CD4-positive, alpha-beta T cell treated with Interleukin-2 at 100 ng/mL for 4 hours (primary cell): ENCODE results near the gene CRPPA.

ENCODE experiments used
- DNase-seq: peaks from one replicate; pipeline ENCODE4 v3.0.0-alpha.2; 2020; ENCODE audit warnings: low spot score

Gene CRPPA

DNA sequence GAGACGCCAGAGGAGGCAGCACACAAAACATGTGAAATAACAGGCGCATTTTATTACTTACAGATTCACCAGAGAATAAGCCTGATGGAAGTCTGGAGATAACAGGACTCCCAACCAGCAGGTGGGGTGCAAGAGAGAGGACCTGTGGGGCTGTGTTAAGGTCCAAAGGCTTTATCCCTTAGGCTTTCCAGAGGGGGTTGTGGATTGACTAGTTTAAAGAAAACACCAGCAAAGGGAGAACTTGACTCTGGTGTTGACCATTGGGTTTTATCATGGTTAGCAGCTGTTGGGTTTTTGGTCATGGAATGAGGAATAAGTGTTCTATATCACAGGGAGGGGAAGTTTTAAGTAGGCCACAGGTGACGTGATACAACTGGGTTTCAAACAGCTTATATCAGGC, 1.6 kb upstream of the CRPPA start:
- DNase-seq: no peak

DNA sequence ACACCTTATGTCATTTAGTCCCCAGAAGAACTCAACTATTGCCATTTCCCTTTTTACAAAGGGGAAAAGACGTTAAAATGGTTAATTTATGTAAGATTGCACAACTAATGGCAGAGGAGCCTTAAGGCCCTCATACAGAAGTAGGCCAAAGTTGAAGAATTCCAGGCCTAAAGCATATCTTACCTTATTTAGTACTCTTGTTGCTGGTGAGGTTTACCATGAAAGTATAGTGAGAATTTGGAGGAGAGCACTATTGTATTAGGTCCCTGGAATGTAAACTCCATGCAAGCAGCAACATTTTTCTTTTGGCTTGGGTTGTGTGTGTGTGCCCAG, 731 bp upstream of the CRPPA start:
- no peak for DNase-seq

DNA sequence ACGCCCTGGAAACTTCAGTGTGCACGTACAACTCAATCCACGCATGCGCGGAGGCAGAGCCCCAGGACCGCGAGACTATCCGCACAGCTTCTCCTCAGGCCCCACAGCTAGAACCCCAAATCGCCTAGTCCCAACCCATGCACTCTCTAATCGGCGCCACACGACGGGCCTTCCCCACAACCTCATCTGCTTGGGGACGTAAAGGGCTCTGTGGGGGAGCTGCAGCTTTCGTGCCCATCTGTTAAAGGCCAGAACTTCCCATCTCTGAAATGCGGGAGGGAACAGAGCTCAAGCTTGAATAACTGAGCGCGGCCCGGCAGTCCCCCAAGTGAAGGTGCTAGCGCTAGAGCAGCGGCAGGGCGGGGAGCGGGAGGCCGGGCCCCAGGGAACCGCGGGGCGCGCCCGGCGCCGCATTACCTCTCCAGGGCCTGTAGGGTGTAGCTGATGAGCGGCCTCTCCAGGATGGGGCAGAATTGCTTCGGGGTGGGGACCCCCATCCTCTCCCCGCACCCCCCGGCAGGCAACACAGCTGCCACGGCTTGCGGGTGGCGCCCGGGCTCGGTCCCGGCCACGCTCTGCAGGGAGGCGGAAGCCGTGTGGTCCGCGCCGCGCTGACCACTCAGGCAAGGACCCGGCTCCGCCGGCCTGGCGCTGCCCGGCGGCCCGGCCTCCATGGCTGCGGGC, 547 bp downstream of the CRPPA start:
- DNase-seq: peak; percentile 88

DNA sequence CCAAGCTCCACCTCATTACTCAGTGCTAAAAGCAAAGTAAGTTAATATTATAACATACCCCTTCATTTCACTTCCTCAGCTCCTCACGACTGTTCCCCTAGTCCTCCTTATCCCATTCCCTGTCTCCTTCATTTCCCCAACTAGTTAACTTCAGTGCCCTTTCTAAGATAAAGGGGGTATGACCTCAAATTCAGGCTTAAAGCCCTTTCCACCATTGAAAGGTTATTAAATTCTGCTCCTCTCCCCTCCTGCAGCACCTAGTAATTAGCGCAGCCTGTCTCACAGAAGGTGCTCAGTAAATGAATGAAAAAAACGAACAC, 1.0 kb downstream of the CRPPA start:
- no peak for DNase-seq

DNA sequence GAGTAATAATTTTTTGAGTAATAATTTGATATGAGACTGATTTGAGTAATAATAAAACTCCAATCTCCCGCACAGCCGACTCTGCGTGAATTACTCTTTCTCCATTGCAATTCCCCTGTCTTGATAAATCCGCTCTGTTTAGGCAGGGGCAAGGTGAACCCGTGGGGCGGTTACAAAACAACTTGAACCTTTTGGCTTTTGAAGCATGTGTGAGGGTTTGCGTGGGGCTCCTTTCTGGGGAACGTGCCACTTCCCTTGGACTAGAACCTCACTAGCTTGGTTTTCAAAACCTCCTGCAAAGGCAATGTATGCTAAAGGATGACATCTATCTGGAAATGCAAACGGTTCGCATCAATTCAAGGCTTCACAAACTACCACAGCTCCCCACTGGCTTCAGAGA, 1.5 kb downstream of the CRPPA start:
- DNase-seq: no peak

DNA sequence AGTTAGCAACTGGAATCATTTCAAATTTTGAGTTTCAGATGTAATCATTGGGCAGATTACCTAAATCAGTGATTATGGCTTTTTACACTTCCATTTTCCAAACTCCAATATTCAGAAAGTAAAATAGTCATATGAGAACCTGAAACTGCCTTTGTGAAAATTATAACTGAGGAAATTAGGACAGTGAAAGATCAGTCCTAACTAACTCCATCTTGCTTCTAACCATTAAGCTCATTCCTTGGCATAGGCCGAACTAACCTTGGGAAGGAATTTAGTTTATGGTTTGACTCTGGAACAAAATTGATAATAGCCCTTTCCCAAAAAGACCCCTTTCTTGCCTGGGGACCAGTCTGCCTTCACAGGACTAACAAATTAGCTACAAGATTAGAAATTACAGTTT, 2.2 kb downstream of the CRPPA start:
- DNase-seq: no peak

DNA sequence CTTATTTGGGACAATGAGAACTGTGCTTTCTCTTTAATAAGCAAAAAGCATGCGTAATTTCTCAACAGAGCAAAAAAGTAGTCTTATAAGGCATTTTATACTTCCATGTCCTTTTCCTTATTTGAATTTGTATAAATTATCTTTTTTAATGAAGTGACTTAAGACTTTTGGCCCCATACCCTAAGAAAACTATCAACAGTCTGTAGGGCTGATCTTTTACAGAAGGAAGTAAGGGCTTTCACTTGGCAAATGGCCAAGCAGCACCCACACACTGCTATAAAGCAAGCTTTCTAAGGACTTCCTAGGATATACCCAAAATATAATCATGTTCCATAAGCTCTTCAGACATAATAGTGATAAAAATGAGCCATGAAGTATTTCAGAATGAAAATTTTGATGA, 3.4 kb downstream of the CRPPA start:
- no peak for DNase-seq

DNA sequence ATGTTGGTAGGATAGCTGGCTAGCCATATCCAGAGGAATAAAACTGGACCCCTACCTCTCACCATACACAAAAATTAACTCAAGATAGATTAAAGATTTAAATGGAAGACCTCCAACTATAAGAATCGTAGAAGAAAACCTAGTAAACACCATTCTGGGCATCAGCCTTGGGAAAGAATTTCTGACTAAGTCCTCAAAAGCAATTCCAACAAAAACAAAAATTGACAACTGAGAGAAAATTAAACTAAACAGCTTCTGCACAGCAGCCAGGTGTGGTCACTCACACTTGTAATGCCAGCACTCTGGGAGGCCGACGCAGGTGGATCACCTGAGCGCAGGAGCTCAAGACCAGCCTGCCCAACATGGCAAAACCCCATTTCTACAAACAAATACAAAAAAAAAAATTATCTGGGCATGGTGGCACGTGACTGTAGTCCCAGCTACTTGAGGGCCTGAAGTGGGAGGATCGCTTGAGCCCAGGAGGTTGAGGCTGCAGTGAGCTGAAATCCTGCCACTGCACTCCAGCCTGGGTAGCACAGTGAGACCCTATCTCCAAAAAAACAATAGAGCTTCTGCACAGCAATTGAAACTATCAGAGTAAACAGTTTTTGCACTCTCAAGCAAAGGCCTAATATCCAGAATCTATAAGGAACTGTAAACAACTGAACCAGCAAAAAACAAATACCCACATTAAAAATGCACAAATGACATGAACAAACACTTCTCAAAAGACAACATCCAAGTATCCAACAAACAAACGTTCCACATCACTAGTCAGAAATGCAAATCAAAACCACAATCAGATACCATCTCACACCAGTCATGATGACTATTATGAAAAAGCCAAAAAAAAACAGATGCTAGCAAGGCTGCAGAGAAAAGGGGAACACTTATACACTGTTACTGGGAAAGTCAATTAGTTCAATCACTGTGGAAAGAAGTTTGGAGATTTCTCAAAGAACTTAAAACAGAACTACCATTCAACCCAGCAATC, 4.8 kb downstream of the CRPPA start:
- no peak for DNase-seq

DNA sequence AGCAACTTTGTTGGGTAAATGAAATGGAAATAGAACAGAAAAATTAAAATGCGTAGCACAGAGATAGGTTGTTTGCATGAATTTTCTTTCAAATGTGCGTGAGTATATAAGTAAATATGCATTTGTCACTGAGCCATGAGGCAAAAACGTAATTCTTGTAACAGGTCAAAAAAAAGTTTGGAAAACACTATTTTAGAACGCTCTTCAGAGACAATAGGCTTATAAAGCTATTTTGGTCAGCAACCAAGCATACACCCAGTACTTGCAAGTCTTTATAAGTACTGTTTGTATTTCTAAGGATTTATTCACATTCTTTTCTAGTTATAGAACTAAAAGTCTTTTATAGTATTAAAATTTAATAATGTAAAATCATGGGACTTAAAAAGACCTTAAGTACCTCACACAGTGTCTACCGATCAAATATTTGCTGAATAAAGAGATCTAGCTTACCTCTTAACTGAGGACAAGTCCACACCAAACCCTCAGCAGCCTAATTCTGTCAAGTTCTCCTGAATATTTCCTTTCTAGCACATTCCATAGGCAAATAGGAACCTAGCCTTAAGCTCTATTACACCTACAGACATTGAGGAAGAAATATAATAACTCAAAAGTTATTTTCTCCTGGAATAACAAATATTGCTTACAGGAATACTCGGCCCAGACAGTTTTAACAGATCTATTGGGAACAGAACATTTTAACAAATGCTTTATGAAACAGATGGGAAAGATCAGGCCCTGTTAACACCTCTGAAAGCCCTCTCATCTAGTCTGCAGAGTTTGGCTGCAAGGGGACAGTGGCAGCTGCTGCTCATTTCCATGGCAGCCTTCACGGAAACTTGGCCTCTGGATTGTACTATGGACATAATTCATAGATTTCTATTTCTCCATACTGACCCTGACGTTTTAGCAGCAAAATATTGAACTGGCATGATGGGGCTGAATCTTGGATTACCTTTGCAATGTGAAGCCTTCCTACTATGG, 8.8 kb downstream of the CRPPA start:
- no peak for DNase-seq

DNA sequence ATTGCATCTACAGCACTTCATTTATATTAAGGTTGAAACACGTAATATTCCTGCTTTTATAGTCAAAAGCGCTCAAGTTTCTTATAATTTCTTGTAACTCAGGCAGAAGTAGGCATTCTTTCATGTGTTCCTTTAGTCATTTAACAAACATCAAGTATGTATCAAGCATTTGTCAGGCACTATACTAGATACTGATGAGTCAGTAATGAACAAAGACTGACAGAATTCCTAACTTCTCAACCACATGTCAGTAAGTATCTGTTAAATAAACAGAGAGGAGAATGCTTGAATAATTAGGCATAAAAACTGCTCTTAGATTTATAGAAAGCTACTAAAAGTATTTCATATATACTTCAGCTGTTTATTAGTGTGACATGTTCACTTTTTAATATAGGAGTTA, 9.9 kb downstream of the CRPPA start:
- DNase-seq: no peak

DNA sequence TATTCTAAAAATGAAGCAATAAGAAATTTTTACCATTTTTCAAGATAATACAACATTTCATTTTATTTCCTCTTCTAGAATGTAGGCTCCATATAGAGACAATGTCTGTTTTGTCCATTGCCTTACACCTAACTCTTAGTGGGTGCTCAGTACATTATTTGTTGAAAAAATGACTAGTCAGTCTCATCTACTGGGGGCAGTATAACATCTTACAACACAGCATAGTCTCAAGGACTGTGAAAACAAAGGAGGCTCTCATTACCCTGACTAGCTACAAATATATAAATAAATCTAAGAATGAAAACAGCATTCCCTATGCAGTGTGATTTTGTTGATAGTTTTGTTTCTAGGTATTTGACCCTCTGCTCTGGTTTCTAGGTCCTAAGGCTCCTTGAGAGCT, 11.6 kb downstream of the CRPPA start:
- DNase-seq: no peak

DNA sequence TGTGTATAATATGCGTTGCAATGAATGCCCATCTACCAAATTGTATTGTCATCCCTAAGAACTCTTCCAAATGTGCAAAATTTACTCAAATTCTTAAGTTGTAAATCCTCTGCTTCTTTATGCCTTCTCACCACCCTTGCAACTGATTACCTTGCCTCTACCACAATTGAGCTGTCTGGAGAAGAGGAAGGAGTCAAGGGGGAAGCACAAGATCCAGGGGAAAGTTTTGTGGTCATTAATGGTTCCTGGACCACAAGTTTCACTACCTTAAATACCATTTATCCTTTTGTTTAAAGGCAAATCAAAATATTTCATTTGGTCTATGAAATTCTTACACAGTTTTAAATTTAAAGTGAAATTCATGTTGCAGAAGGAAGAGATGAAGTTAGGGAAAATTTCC, 16.7 kb downstream of the CRPPA start:
- no peak for DNase-seq

DNA sequence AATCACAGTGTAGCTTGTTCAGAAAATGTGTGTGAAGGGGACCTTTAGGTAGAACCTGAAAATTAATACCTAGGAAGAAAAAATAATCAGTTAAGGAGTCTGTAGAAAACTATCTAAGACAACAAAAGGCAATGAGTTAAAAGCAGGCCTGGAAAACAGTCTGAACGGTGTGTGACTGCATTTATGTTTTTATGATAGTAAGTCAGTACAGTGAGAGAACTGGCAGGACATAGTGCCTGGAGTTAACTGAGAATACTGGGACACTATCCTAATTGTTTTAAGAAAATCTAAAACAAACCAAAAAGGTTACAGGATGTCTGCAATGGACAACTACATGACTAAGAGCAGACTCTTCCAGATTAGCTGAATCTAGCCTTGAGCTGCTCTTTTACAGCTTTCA, 17.9 kb downstream of the CRPPA start:
- DNase-seq: no peak

DNA sequence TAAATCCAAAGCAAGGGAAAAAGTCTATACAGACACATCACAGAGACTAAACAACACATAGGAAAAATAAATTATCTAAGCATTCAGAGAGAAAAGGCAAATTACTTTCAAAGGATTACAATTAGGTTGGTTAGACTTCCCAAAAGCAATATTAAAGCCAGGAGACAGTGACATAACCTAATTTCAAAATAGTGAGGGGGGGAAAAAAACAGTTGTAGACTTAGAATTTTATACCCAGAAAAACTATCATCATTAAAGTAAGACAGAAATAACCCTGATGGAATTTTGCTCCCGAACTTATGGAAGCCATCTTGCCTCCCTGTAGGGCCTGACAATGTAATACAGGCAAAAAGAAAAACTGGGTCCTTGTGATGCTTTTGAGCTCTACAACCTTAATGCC, 18.4 kb downstream of the CRPPA start:
- DNase-seq: no peak

DNA sequence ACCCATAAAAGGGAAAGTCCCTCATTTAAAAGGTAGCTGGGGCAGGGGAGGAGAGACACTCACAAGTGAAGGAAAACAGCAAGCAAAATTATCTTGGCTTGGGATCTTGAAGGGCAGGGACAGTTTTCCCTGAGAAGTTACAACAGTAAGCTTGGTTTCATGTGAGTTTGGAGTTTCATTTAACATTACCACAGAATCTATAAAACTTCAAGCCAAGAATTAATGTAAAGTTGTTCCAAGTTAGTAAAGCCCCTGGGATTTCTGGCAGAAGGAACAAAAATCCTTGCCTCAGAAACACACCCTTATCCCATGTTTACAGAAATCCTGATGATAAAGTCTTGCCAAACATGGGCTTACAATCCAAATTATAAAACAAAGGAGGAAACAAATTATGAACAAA, 19.2 kb downstream of the CRPPA start:
- DNase-seq: no peak

DNA sequence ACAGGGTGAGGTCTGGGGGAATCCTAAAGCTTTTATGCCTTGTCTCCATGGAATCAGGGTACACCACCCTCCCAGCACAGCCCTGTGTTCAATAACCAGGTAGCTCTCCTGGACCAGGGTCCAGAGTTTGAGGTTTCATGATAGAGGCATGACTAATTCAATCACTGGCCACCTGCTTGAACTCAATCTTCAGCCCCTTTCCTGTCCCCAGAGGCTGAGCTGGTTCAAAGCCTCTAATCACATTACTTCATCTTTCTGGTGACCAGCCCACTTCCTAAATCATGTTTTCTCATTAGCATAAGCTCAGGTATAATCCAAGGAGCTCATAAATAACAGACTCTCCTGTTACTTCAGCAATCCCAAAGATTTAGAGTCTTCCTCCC, 20.5 kb downstream of the CRPPA start:
- no peak for DNase-seq

DNA sequence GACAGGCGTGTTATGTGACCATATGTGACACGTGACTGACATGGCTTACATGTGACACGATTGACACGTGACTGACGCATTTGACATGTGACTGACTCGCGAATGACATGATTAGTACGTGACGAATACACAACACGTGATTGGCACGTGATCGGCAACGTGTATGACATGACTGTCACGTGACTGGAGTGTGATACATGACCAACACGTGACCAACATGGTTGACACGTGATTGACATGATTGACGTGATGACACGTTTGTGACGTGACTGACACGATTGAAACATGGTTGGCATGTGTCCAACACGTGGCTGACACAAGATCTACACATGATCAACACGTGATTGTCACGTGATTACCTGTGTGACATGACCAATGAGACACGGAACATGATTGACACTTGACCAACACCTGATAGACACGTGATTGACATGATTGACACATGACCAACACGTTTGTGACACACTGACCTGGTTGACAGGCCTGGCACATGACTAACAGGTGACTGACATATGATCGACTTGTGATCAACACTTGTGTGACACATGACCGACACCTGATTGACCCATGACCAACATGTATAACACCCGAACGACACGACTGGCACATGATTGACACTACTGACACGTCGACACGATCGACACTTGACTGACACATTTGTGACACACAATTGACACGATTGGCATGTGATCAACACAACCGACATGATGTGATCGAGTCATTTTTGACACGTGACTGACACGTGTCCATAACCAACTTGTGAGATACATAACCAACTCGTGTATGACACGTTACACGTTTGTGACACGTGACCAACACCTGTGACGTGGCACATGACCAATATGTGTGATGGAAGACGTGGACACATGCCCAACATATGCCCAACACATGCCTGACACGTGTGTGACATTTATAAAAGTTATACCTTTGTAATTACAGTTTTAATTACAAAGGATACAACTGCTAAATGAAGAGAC, 21.1 kb downstream of the CRPPA start:
- DNase-seq: no peak

DNA sequence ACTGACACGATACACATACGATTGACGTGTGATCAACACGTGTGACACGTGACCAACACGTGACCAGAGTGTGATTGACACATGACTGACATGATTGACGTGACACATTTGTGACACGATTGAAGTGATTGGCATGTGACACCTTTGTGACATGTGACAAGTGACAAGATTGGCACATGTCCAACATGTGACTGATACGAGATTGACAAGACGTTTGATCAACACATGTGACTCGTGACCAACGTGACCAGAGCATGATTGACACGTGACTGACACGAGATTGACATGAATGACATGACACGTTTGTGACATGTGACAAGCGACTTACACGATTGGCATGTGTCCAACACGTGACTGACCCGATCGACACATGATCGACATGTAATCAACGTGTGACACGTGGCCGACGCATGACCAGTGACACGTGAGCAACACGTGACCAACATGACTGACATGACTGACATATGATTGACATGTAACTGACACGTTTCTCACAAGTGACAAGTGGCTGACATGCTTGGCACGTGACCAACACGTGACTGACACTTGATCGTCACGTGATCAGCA, 22.0 kb downstream of the CRPPA start:
- DNase-seq: no peak

DNA sequence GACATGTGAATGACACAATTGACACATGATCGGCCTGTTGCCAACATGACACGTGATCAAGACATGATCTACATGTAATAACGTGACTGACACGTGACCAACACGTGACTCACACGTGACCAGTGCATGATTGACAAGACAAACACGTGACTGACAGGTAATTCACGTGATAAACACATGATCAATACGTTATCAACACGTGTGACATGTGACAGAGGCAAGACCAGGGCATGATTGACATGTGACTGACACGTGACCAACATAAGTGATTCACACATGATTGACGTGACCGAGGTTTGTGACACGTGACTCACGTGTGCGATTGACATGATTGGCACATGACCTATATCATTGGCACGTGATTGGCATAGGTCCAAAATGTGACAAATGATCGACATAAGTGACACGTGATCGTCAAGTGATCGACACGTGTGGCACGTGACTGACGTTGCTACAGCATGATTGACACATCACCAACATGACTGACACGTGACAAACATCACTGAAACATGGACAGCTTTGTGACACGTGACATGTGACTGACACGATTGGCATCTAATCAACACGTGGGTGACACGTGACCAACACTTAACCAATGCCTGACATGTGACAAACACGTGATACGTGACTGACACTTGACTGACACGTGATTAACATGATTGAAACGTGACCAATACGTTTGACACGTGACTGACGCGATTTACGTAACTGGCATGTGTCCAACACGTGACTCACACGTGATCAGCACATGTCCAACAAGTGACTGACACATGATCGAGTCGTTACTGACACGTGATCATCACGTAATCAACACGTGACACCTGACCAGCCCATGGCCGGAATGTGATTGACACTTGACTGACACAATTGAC, 23.0 kb downstream of the CRPPA start:
- no peak for DNase-seq

DNA sequence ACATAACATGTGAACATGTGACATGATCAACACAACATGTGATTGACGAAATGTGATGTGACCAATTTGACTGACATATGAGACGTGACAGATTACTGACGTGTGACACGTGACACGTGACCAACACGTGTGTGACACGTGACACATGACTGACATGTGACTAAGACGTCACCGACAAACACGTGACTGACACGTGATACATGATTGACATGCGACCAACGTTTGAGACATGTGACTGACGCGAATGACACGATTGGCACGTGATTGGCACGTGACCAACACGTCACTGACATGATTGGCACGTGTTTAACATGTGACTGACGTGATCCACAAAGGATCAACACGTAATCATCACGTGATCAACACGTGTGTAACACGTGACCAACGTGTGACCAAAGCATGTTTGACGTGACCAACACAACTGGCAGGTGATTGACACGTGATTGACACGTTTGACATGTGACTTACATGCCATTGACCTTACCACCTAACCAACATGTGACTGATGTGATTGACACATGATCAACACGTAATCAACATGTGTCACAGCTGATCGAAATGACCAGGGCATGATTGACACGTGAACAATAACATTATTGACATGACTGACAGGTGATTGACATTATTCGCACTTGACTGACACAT, 23.7 kb downstream of the CRPPA start:
- DNase-seq: no peak
